ENCODE data around the gene COL11A2.

COL11A2 gene

GRCh38 chr6:33113755-33114154 is 78.5 kb downstream of the COL11A2 start:
- DNase-seq = no peak
